Stomach (tissue), 4 donors: ENCODE measurements around the gene CGB3.

ENCODE experiments used
- EP300 ChIP-seq: sonication (generic); formaldehyde crosslinking; IDR thresholded peaks from one replicate; pipeline ENCODE4 v1.6.1; 2017; ENCODE audit warnings: antibody characterized with exemption
- POLR2A ChIP-seq, 4 donors: fragments of 450-650 bp; IDR thresholded peaks; one replicate each; pipeline ENCODE4 v1.6.1; 2016; ENCODE audit warnings: antibody characterized with exemption in 4 of 4, control low read depth in 2 of 4, mild to moderate bottlenecking in 1 of 4, moderate library complexity in 1 of 4
- POLR2AphosphoS5 ChIP-seq, 3 donors: sonication (generic); formaldehyde crosslinking; IDR thresholded peaks; one replicate each; pipeline ENCODE4 v1.6.1; 2016; ENCODE audit warnings: antibody characterized with exemption in 3 of 3
- TF ChIP-seq, protein P1 (sequence below), 7 experiments: fragments of 450-650 bp in 4 of 7; fragments of 200-600 bp in 3 of 7; sonication (generic) in 3 of 7; IDR thresholded peaks; one replicate each; pipeline ENCODE4 v1.5.1; 2016 to 2019; ENCODE audit warnings: antibody characterized with exemption in 7 of 7, control low read depth in 2 of 7, mild to moderate bottlenecking in 1 of 7

DNA sequence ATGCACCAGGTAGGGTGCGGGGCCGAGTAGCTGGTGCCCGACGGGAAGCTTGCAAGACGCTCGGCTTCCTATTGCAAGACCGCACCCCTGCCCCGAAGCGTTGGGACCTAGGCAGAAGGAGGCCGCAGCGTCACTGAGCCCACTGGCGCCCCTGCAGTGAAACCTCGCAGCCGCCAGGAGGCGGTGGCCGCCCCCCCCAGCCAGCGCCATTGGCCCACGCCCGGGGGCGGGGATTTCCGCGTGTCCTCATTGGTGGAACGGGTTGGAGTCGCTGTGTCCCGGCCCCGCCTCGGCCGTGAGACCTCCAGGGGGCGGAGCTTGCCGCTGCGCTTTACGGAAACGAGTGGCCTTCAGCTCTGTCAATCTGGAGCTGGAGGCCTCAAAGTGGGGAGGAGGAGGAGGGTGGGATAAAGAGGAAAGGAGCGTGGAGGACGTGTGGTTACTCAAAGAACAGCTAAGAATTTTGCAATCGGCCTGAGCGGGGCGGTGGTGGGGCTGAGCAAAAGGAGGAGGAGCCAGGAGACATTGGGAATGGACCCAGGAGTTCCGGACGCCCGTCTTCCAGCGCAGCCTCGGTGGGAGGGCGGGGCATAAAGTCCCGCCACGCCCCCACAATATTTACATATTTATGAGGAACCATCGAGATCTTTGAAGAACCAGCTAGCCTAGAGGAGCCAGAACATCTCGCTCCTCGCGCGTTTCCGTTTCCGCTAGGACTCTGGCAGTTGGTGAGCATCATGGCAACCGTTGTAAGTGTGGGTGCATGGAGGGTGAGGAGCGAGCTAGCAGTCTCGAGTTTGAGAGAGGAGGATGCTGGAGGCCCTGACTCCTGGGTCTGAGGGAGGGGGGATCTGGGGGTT lies 30.7 kb downstream of the CGB3 start, which contains the start of the genes GYS1 and RUVBL2:
- TF ChIP-seq, protein P1, sequence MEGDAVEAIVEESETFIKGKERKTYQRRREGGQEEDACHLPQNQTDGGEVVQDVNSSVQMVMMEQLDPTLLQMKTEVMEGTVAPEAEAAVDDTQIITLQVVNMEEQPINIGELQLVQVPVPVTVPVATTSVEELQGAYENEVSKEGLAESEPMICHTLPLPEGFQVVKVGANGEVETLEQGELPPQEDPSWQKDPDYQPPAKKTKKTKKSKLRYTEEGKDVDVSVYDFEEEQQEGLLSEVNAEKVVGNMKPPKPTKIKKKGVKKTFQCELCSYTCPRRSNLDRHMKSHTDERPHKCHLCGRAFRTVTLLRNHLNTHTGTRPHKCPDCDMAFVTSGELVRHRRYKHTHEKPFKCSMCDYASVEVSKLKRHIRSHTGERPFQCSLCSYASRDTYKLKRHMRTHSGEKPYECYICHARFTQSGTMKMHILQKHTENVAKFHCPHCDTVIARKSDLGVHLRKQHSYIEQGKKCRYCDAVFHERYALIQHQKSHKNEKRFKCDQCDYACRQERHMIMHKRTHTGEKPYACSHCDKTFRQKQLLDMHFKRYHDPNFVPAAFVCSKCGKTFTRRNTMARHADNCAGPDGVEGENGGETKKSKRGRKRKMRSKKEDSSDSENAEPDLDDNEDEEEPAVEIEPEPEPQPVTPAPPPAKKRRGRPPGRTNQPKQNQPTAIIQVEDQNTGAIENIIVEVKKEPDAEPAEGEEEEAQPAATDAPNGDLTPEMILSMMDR (IDR thresholded peaks at IDR 0.05): peak in 6 of 7 experiments; percentile 92 to 99 (median 98)
- TF ChIP-seq POLR2A (IDR thresholded peaks at IDR 0.05) (peak in 2 of 4 donors; percentile 54 to 79), EP300 (no peak), POLR2AphosphoS5 (IDR thresholded peaks at IDR 0.05) (peak; percentile 96 to 99 (median 99))
